Left lobe of liver (tissue), 2 donors: ENCODE results near the gene RSKR. TPM values are rescaled to one million over a fixed set of nuclear protein-coding genes. Genes with fewer than 3 reads are reported as not detected.
"Not testable (repeated sequence)": the region's sequence is repeated elsewhere in the genome, so short reads cannot be mapped to it uniquely, and the experiment has no call there.

Experiments
- ATAC-seq: fragments of 200-7000 bp; cut with Tn5 transposase; one replicate; pipeline ENCODE4 v1.9.1; 2020; ENCODE audit warnings: mild to moderate bottlenecking, moderate library complexity
- DNase-seq: peaks from one replicate; pipeline ENCODE4 v3.0.0-alpha.2; 2020; ENCODE audit warnings: low spot score
- total RNA-seq: library from RNA; stranded (reverse); gene quantifications from one replicate; pipeline ENCODE4 v1.2.1, GENCODE V29; 2021
- donor health status: DM: no; HTN: no; CAD: no; lungs with moderate emphysema.
- donor health status: DM: no; HTN: yes; CAD: no.

RSKR gene
- total RNA-seq, 1 donor from 2014 or later: 4.0 TPM

DNA sequence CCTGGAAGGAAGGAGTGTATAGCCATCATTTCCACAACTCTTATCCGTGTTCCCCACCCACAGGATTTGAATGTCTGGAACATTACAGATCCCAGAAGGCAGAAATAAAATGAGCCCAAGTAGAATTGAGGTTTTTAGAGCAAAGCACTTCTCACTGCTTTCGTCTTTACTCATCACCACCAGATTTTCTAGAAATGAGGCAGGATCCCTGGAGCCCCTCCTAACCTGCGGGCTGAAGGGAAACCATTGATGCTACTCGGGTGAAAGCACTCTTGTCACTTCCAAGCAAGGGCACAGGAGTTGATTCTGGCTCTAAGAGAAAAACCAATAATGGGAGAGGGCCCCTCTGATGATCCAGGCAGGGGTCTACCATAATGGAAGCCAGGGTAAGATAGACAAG, 34.5 kb downstream of the RSKR start:
- DNase-seq (no peak), ATAC-seq (no peak)

DNA sequence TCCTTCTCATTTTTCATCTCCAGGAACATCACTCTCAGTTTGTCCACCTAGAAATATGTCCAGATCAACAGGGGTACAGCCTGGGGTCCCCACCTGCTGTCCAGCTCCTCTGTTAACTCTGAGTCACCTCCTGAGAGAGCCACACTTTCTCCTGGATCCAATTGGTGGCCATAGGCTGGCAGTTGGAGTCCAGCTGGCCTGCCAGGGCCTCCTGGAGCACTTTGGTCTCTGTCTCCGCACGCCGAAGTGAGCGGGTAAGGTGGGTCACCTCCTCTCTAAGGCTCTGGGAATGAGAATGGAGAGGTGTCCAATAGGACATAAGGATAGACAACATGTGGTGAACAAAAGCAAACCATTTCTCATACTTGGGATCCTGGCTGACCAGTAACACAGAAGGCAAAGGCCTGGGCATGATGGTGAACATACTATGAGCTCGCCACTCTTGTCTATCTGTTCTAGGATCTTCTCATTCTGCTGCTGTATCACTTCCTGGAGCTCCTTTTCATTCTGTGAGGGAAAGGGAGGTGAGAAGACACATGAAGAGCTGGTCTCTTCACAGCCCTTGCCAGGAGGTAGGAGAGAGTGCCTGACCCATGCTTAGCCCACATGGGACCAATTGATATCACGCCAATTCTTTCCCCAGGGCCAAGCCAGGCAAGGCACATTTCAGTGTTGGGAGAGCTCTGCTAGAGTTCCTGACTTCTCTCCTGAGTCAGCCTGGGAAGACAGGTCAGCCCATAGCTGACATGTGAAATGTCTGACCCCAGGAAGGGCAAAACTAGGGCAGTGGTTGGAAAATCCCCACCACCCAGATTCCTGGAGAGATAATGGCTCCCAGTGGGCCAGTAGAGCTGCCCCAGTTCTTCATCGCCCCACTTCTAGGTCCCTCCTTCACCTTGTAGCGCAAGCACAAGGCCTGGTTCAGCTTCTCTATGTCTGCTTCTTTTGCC, 35.5 kb downstream of the RSKR start:
- no peak for DNase-seq
- ATAC-seq: no peak

GRCh38 chr17:28577466-28577824, 36.5 kb downstream of the RSKR start:
- ATAC-seq: no peak
- DNase-seq: no peak

DNA sequence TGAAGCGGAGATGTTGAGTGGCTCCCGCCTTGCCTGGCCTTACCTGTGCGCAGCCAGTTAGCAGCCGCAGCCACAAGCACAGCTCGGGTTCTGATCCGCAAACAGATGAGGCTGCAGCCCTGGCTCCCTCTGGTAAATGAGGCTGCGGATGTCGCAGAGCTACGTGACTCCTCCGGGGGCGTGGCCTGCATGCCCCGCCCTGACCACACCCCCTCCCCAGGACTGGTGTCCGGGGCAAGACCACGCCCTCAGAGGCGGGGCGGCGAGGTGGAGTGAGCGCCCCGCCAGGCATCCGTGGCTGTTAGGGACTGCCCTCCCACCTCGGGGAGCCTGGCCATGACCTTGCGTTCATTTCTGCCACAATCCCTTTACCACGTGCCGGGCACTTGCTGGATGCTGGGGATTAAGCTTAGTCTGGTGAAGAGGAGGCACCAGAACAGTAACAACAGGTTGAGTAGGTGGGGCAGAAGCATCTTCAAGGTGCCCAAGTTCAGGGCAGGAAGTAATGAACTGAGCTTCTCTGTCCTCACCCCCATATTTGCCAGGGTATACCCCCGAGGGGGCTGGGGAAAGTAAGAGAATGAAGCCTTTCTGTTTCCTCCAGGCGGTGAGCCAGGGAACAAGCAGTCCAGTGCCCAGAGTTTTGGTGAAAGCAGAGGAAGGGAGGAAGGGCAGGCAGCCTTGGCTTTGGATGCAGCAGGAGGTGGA, 37.1 kb downstream of the RSKR start, which contains the start of gene ALDOC:
TSS of gene ALDOC (minus strand) at position 138 of the 708 bp plus-strand sequence. CDS start 1,363 bp downstream, outside the sequence.
- peak; percentile 96 for ATAC-seq
- peak; percentile 99 for DNase-seq

DNA sequence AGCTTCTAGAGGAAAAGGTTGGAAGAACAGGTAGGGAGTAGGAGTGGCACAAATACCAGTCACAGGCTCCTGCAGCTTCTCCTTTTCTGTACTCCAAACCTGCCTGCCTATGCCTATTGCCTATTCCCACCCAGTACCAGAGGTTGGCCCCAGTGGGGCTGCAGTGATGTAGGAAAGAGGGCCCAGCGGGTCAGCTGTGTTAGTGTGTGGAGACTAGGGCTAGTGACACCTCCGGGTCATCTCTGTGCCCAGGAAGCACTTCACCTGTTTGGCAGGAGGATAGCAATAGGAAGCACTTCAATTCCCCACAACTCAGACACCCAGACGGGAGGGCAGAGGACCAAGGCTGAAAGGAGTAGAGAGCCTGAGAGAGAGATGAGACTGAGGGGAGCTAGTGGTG, 38.0 kb downstream of the RSKR start:
- DNase-seq, ATAC-seq: not testable (repeated sequence)

DNA sequence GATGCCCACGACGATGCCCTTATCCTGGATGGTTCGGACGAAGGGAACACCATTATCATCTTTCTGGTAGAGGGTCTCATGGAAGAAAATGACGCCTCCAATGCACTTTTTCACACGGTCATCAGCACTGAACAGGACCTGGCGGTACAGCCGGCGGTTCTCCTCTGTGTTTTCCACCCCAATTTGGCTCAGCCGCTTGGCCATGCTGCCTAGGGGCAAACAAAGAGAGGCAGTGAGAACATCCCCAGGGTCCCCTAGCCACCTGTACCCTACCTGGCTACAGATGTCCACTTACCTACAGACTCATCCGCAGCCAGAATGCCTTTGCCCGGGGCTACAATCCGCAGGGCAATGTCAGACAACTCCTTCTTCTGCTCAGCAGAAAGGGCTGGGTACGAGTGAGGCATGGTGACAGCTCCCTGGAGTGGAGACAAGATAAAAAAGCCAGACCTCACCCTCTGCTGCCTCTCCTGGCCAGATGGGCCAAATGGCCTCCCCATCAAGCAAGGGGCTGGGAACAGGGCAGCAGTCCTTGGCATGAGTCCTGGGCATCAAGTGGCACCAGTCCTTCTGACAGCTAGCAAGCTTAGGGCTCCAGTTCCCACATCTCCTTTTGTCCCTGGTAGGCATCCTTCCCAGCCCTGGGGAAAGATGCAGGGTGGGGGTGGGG, 38.7 kb downstream of the RSKR start:
- ATAC-seq (no peak), DNase-seq (no peak)

- ATAC-seq: no peak
Measured at GRCh38 chr17:28574526-28574925, 39.5 kb downstream of the RSKR start.

GRCh38 chr17:28573966-28574480, 40.0 kb downstream of the RSKR start:
- no peak for ATAC-seq
- no peak for DNase-seq

More at GRCh38 chr17:28574526-28574925, 39.5 kb downstream of the RSKR start:
- no peak for DNase-seq

DNA sequence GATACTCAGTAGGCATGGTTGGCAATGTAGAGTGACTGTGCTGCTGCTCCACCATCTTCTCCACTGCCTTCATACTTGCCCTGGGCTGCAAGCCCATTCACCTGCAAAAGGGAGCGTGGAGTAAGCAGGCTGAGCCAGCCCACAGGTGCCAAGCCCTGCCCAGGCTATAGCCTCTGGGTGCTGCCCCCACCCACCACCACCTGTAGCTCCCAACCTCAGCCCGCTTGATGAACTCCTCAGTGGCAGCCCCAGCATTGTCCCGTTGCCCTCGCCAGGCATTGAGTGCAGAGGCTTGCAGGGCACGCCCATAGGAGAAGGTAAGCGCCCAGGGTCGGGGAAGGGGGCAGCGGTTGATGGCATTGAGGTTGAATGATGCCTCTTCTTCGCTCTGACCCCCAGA, 40.5 kb downstream of the RSKR start:
- no peak for ATAC-seq
- no peak for DNase-seq

DNA sequence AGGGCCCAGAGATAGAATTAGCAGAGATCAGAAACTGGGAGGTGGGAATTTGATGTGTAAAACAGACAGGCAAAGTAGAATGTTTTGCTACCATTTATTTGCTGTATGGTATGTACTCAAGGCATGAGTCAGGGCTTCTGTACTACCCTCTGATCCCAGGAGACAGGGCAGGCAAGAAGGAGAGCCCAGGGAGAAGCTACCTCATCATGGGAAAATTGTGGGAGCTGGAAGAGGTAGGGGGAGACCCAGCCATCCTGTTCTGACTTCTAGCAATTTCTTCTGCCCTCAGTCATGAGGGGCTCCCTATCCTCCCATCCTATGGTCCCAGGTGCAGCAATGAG, 41.0 kb downstream of the RSKR start:
- ATAC-seq: no peak
- no peak for DNase-seq

GRCh38 chr17:28572259-28573039, 41.5 kb downstream of the RSKR start:
- ATAC-seq (no peak), DNase-seq (no peak)

DNA sequence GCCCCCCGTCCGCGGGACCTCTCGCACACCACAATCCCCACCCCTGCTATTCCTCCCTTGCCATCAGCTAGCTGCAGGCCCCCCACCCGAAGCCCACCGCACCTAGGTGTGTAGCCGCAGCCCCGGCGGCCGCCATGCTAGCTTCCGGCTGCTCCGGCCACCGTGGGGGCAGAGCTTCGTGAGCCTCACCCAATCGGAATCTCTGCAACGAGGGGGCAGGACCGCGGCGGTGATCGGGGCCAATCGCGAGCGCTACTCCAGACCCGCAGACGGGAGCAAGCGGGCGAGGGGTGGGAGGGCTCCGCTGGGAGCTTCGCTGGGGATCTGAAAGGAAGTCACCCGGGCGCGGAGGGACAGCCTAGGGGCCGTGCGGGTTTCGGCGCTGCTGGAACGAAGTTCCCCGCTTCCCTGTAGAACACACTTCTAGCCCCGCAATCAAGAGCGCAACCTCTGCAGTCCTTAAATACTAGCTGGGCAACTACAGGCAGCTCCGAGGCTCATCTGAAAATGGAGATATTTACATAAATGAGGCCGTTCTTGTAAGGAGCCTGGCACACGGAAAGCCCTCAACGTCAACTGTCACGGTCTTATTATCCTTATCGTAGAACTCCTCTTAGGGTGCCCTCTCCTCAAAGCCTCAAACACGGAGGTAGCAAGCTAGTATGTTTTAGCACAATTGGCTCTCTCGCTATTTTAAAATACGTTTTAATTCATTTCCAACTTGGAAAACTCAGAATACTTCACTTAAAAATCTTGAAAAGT, 42.4 kb downstream of the RSKR start, which contains the start of gene PIGS:
TSS of gene PIGS (minus strand) at position 164 of the 762 bp plus-strand sequence. CDS start at position 136, 28 bp downstream.
- ATAC-seq (peak; percentile 96), DNase-seq (peak; percentile 96)

DNA sequence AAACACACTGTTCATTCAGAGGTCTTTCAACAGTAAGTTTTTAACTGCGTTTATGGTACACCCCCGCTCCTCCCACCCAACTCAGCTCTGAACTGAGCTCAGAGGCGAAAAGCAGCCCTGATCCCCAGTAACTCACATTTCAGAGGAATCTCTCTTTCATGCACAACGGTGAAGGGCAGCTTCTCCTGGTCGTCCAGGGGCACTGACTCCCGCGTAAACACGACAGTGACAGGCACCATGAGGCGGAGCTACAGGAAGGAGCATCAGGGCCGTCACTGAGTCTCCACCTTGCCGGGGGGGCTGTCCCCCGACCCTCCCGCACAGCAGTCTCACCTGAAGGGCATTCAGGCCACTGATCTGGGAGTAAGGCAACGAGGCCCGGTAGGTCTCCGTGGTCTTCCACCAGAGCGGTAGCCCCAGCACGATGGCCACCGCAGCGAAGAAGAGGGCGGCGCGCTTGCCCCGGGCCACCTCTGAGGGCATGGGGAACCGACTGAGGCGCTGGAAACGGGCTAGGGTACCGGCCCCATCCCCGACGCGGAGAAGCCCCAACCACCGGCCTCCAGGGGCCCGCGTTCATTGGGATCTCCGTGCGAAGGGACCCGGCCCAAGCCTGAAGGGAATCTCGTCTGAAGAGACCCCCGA, 43.1 kb downstream of the RSKR start:
- peak; percentile 67 for ATAC-seq
- no peak for DNase-seq

- ATAC-seq (no peak), DNase-seq (no peak)
Measured at GRCh38 chr17:28569446-28569845, 44.5 kb downstream of the RSKR start.

- no peak for ATAC-seq
Measured at GRCh38 chr17:28567604-28568003, 46.4 kb downstream of the RSKR start.

GRCh38 chr17:28563475-28563874, 50.5 kb downstream of the RSKR start:
- ATAC-seq (peak; percentile 24), DNase-seq (no peak)

More at GRCh38 chr17:28567604-28568003, 46.4 kb downstream of the RSKR start:
- no peak for DNase-seq
